BJ (cell line): ENCODE data around the gene HYAL1. TPM values are rescaled to one million over a fixed set of nuclear protein-coding genes. Genes with fewer than 3 reads are reported as not detected.

Source experiments
- CTCF ChIA-PET: fragments of 350-600 bp; formaldehyde crosslinking; extraction: SDS; loops from one replicate; lab custom pipeline; 2021; ENCODE audit warnings: antibody characterized with exemption, inconsistent platforms; lab: Yijun Ruan, JAX
- POLR2A ChIA-PET: fragments of 300-600 bp; sonication (Branson Sonifier 250); formaldehyde crosslinking; extraction: SDS; loops from one replicate; lab custom pipeline; 2021; ENCODE audit warnings: antibody characterized with exemption; lab: Charles Lee
- DNase-seq: peaks from one replicate; pipeline ENCODE4 v3.0.0-alpha.2; 2011; ENCODE audit warnings: low read depth
- H3K27me3 ChIP-seq: 2 replicates; pipeline ENCODE4 v1.6.0; 2011; ENCODE audit warnings: low read length; ENCODE audit not compliant: control insufficient read depth, insufficient read depth
- H3K36me3 ChIP-seq: 2 replicates; pipeline ENCODE4 v1.5.1; 2011; ENCODE audit warnings: low read length; ENCODE audit not compliant: control insufficient read depth, insufficient read depth
- H3K4me3 ChIP-seq: 2 replicates; pipeline ENCODE4 v1.5.1; 2011; ENCODE audit warnings: low read depth, mild to moderate bottlenecking, control low read depth, low read length
- polyA plus RNA-seq: library from polyadenylated mRNA; depleted of rRNA; stranded (reverse); fragments of >200 nt; gene quantifications from 2 replicates; pipeline ENCODE4 v1.2.3, GENCODE V29; 2011
- TF ChIP-seq, protein P1 (sequence below): IDR thresholded peaks from 2 replicates; pipeline ENCODE4 v1.5.1; 2011; ENCODE audit warnings: low read depth, mild to moderate bottlenecking, control low read depth, inconsistent platforms, low read length, moderate library complexity; ENCODE audit not compliant: insufficient read depth

The HYAL1 gene
- polyA plus RNA-seq, 1 experiment: 0.10 TPM

DNA sequence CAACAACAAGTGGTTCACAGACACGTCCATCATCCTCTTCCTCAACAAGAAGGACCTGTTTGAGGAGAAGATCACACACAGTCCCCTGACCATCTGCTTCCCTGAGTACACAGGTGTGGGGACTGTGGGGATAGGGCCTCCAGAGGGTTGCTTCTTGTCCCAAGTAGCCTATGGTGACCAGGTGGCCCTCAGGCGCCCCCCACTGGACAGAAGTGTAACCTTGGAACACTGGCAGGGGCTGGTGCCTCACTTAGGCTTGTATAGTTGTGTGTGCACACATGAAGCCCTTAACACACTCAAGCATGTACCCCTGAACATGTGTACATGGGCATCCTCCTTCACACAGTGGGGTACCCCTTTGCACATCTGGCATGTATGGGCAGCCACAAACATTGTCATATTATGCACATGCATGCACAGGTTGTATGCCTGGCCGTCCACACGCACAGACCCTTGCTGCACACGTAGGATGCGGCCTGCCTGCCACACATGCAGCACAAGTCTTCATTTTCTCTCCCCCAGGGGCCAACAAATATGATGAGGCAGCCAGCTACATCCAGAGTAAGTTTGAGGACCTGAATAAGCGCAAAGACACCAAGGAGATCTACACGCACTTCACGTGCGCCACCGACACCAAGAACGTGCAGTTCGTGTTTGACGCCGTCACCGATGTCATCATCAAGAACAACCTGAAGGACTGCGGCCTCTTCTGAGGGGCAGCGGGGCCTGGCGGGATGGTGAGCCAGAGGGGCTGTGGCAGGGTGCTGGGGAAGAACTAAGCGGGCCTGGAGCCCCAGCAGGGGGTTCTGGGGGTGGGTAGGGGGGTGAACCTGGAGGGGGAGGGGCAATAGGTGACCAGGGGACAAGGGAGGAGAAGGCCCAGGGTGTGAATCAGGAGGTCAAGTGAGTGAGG is 46.1 kb downstream of the HYAL1 start:
- no peak for DNase-seq
- H3K36me3 ChIP-seq: peaks cover 47% of the 10 kb centered on the region

GRCh38 chr3:50255251-50255615 is 48.1 kb downstream of the HYAL1 start:
- ChIA-PET CTCF (interaction anchor here (1.6 to 13.0 kb wide), 5 partner anchors 9 to 61 kb away, joined by 6 to 114 read pairs (median 12); no protein-coding TSS in a partner anchor), POLR2A (no interaction called here)
- Histone ChIP-seq H3K36me3 (peaks cover 53% of the 10 kb centered on the region), H3K27me3 (no peaks in the 10 kb centered on the region), H3K4me3 (no peak overlapping the region)
- TF ChIP-seq, protein P1, sequence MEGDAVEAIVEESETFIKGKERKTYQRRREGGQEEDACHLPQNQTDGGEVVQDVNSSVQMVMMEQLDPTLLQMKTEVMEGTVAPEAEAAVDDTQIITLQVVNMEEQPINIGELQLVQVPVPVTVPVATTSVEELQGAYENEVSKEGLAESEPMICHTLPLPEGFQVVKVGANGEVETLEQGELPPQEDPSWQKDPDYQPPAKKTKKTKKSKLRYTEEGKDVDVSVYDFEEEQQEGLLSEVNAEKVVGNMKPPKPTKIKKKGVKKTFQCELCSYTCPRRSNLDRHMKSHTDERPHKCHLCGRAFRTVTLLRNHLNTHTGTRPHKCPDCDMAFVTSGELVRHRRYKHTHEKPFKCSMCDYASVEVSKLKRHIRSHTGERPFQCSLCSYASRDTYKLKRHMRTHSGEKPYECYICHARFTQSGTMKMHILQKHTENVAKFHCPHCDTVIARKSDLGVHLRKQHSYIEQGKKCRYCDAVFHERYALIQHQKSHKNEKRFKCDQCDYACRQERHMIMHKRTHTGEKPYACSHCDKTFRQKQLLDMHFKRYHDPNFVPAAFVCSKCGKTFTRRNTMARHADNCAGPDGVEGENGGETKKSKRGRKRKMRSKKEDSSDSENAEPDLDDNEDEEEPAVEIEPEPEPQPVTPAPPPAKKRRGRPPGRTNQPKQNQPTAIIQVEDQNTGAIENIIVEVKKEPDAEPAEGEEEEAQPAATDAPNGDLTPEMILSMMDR: no peak
- no peak for DNase-seq

More for the DNA sequence above, 46.1 kb downstream of the HYAL1 start:
- Histone ChIP-seq H3K27me3 (no peaks in the 10 kb centered on the region), H3K4me3 (no peak overlapping the region)
- CTCF ChIA-PET: interaction anchor here (0.6 to 13.0 kb wide), 12 partner anchors 10 to 63 kb away, joined by 4 to 114 read pairs (median 8); partner anchors contain the start of genes GNAI2 and SEMA3B
- TF ChIP-seq, protein P1: peak; percentile 64
- POLR2A ChIA-PET: interaction anchor here (0.6 to 0.7 kb wide), 2 partner anchors 9 to 35 kb away, joined by 3 to 6 read pairs; no protein-coding TSS in a partner anchor

DNA sequence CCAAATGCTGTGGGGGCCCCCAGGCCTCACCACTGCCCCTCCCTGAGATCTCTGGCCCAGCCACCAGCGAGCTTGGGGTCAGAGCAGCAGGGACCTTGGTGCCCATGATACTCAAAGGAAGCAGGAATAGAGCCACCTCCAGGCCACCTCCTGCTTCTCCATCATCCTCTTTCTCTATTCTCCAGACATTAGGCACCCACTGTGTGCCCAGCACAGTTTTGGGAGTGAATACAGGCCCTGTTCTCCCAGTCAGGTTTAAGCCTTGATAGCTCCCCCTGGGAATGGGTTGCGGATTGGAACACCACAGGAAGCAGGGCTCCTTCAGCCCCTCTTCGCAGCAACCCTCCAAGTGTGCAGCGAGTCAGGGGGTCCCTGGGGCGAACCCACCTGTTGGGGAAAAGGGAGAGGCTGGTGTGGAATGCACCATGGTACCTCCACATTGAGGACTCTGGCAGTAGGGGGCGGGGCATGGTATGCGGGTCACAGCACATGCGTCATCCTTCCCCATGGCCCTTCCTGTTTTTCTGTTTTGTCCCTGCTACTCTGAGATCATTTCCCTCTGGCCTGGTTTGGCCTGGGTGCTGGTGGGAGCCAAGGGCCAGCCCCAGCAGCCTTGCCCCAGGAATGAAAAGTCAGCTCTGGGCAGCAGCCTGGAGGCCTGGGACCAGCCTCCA is 48.7 kb downstream of the HYAL1 start:
- DNase-seq: no peak
- Histone ChIP-seq H3K4me3 (no peak overlapping the region), H3K27me3 (no peaks in the 10 kb centered on the region), H3K36me3 (peaks cover 53% of the 10 kb centered on the region)
- POLR2A ChIA-PET: no interaction called here
- TF ChIP-seq, protein P1: no peak
- CTCF ChIA-PET: interaction anchor here (2.2 to 13.0 kb wide), 3 partner anchors 8 to 26 kb away, joined by 6 to 114 read pairs (median 51); no protein-coding TSS in a partner anchor

DNA sequence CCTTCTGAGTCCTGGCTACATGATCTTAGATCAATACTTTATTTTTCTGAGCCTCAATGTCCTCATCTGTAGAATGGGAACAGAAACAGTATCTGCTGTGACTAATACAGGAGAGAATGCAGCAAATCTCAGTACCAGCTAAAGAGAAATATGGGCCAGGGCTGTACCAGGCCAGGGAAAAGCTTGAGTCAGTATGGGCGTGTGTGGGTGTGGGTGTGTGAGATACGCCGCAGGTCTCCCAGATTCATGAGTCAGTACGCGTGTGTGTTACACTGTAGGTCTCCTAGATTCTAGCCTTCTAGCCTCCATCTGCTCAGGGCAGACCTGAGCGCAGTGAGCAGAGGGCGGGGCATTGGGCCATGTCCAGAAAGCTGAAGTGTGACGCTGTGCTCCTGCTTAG is 52.2 kb downstream of the HYAL1 start:
- TF ChIP-seq, protein P1: no peak
- ChIA-PET CTCF (interaction anchor here (1.0 to 13.0 kb wide), 5 partner anchors 9 to 131 kb away, joined by 3 to 114 read pairs (median 4); no protein-coding TSS in a partner anchor), POLR2A (interaction anchor here (1.0 kb wide), 1 partner anchor 14 kb away, joined by 5 read pairs; no protein-coding TSS in a partner anchor)
- H3K4me3 ChIP-seq: no peak overlapping the region
- no peak for DNase-seq
- peaks cover 34% of the 10 kb centered on the region for H3K36me3 ChIP-seq
- H3K27me3 ChIP-seq: no peaks in the 10 kb centered on the region
